H1 (cell line): Measurements from ENCODE around the gene MFN1.

Source experiments
- CTCF ChIP-seq, 3 experiments: IDR thresholded peaks; 1 replicate in 2 of 3; 2 replicates in 1 of 3; pipeline versions ENCODE4 v1.5.1 to v1.6.1; 2011; ENCODE audit warnings: low read length in 3 of 3, mild to moderate bottlenecking in 3 of 3, inconsistent platforms in 2 of 3, low read depth in 1 of 3, moderate library complexity in 1 of 3; ENCODE audit not compliant: insufficient read depth in 1 of 3; ENCODE audit errors: control extremely low read depth in 1 of 3
- HDAC2 ChIP-seq, 2 experiments: fragments of 300-600 bp in 1 of 2; sonication (generic) in 1 of 2; IDR thresholded peaks; 2 replicates each; pipeline ENCODE4 v1.6.1; 2011 to 2012; ENCODE audit warnings: low read depth in 2 of 2, low read length in 2 of 2, mild to moderate bottlenecking in 2 of 2, moderate library complexity in 2 of 2, borderline replicate concordance in 1 of 2, inconsistent platforms in 1 of 2
- PHF8 ChIP-seq: fragments of 200-600 bp; sonication (generic); conservative IDR thresholded peaks from 2 replicates; pipeline ENCODE4 v1.7.1; 2012; ENCODE audit warnings: low read depth, mild to moderate bottlenecking, inconsistent platforms, low read length, moderate library complexity
- SP1 ChIP-seq: IDR thresholded peaks from 2 replicates; pipeline ENCODE4 v1.6.1; 2011; ENCODE audit warnings: low read depth, low read length
- TBP ChIP-seq: IDR thresholded peaks from 2 replicates; pipeline ENCODE4 v1.6.1; 2011; ENCODE audit warnings: low read depth, low read length, improper control_type of control experiment

GRCh38 chr3:179425075-179425474 lies 77.6 kb downstream of the MFN1 start:
- no peak for TF ChIP-seq HDAC2 (IDR thresholded peaks at IDR 0.05; ENCODE audit: borderline replicate concordance in 1 of 2, low read depth in 2 of 2, low read length in 2 of 2)
- no peak for TF ChIP-seq TBP
- TF ChIP-seq CTCF (IDR thresholded peaks at IDR 0.05; ENCODE audit: control extremely low read depth in 1 of 3, insufficient read depth in 1 of 3, low read depth in 1 of 3, low read length in 3 of 3): no peak
- no peak for TF ChIP-seq SP1
- no peak for TF ChIP-seq PHF8
